Activated CD8-positive, alpha-beta memory T cell treated with anti-CD3 and anti-CD28 coated beads, Interleukin-2, amount 10 ng/mL, durations not matched to agents 7 days and 5 days (primary cell): ENCODE results near the gene IL23R. TPM values are rescaled to one million over a fixed set of nuclear protein-coding genes. Genes with fewer than 3 reads are reported as not detected.

ENCODE experiments used
- ATAC-seq: fragments of 150-1000 bp; cut with Tn5 transposase; one replicate; pipeline ENCODE4 v1.10.0; 2021; ENCODE audit warnings: moderate library complexity
- CTCF ChIA-PET: fragments of 350-600 bp; sonication (Branson Sonifier 250); formaldehyde crosslinking; loops from one replicate; lab custom pipeline; 2021; ENCODE audit warnings: antibody characterized with exemption; lab: Charles Lee
- DNase-seq: peaks from one replicate; pipeline ENCODE4 v3.0.0-alpha.2; 2020
- H3K27ac Mint-ChIP-seq: one replicate; pipeline ENCODE4 v1.8.0; 2021; ENCODE audit warnings: mild to moderate bottlenecking, mixed read lengths
- H3K27me3 Mint-ChIP-seq: one replicate; pipeline ENCODE4 v1.8.0; 2021; ENCODE audit warnings: mixed read lengths
- H3K36me3 Mint-ChIP-seq: one replicate; pipeline ENCODE4 v1.8.0; 2021; ENCODE audit warnings: mild to moderate bottlenecking, mixed read lengths
- H3K4me1 Mint-ChIP-seq: one replicate; pipeline ENCODE4 v1.8.0; 2021; ENCODE audit warnings: mixed read lengths
- H3K4me3 Mint-ChIP-seq: one replicate; pipeline ENCODE4 v1.8.0; 2021; ENCODE audit warnings: mild to moderate bottlenecking, moderate library complexity, mixed read lengths
- H3K9me3 Mint-ChIP-seq: one replicate; pipeline ENCODE4 v1.8.0; 2022; ENCODE audit warnings: low read depth, mixed read lengths
- total RNA-seq, 2 experiments: library from RNA; stranded (reverse); gene quantifications; one replicate each; pipeline ENCODE4 v1.2.3, GENCODE V29; 2021

IL23R gene
- total RNA-seq, 2 experiments from 2014 or later = 0.53 to 2.2 TPM

DNA sequence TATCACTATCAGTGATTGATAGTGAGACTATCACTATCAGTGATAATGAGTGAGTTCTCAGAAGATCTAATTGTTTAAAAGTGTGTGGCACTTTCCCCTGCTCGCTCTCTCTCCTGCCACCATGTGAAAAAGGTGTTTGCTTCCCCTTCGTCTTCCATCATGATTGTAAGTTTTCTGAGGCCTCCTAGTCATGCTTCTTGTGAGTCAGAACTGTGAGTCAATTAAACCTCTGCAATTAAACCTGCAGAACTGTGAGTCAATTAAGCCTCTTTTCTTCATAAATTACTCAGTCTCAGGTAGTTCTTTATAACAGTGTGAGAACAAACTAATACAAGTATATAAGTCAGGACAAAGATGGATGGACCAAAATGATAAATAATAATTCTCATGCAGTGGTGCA, 7.0 kb upstream of the IL23R start:
- no peak overlapping the region for H3K27ac Mint-ChIP-seq
- ATAC-seq (no peak), DNase-seq (no peak)
- H3K4me3 Mint-ChIP-seq = no peak overlapping the region
- peaks cover 23% of the 10 kb centered on the region for H3K4me1 Mint-ChIP-seq
- H3K9me3 Mint-ChIP-seq = no peaks in the 10 kb centered on the region
- peaks cover 26% of the 10 kb centered on the region for H3K27me3 Mint-ChIP-seq
- H3K36me3 Mint-ChIP-seq = peaks cover 3% of the 10 kb centered on the region
- CTCF ChIA-PET = no interaction called here

DNA sequence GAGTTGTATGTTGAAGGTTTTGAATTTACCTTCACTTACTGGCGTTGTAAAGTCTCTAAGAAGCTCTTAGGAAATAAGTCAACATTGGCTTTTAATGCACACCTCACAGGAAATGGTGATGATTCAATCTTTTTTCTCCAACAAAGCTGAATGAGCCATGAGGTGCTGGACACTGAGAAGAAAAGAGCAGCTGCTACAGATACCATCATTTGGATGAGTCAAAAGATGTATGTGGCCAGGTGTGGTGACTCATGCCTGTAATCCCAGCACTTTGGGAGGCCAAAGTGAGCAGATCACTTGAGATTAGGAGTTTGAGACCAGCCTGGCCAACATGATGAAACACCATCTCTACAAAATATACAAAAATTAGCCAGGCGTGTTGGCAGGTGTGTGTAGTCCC, 3.3 kb upstream of the IL23R start:
- ATAC-seq (peak; percentile 94), DNase-seq (peak; percentile 82)
- Mint-ChIP-seq H3K36me3 (peaks cover 12% of the 10 kb centered on the region), H3K9me3 (peaks cover 8% of the 10 kb centered on the region), H3K27me3 (peaks cover 12% of the 10 kb centered on the region), H3K4me1 (peaks cover 40% of the 10 kb centered on the region), H3K27ac (peak overlapping the region; percentile 71), H3K4me3 (no peak overlapping the region)
- CTCF ChIA-PET = interaction anchor here (1.0 to 4.0 kb wide), 8 partner anchors 9 to 337 kb away, joined by 3 to 22 read pairs (median 4); no protein-coding TSS in a partner anchor

DNA sequence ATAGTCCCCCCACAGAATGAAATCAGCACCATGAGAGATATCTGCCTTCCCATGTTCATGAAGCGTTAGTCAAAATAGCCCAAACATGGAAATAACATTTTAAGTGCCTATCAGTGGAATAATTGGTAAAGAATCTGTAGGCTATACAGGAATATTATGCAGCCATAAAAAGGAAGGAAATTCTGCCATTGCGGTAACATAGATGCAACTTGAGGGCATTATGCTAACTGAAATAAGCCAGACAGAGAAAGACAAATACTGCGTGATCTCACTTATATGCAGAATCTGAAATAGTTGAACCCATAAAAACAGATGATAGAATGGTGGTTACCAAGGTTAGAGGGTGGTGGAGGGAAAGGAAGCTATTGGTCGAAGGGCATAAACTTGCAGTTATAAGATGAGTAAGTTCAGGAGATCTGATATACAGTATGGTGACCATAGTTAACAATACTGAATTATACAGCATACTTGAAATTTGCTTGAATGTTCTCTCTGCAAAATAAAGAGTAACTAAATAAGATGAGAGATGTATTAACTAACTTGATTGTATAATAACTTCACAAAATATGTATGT, 699 bp upstream of the IL23R start:
- peaks cover 11% of the 10 kb centered on the region for H3K36me3 Mint-ChIP-seq
- DNase-seq (no peak), ATAC-seq (no peak)
- peaks cover 40% of the 10 kb centered on the region for H3K4me1 Mint-ChIP-seq
- H3K27ac Mint-ChIP-seq = peak overlapping the region; percentile 24
- H3K27me3 Mint-ChIP-seq = peaks cover 16% of the 10 kb centered on the region
- H3K9me3 Mint-ChIP-seq = peaks cover 8% of the 10 kb centered on the region
- no peak overlapping the region for H3K4me3 Mint-ChIP-seq
- CTCF ChIA-PET = interaction anchor here (1.3 to 3.1 kb wide), 3 partner anchors 44 to 47 kb away, joined by 3 to 21 read pairs (median 12); no protein-coding TSS in a partner anchor

DNA sequence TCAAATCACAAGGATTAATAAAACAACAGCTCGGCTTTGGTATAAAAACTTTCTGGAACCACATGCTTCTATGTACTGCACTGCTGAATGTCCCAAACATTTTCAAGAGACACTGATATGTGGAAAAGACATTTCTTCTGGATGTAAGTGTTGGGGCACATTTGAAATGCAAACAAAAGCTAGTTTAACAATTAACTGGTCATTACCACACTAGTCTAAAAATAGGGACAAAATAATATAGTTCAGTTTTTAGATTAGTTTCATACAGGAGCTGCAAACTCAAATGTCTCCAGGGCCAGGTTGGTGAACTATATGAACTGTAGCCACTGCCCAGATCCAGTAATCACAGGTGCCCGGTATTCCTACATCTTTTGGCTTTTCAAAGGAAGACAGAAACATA, 3.2 kb downstream of the IL23R start:
- CTCF ChIA-PET = interaction anchor here (1.3 to 4.3 kb wide), 3 partner anchors 20 to 42 kb away, joined by 3 to 15 read pairs (median 3); no protein-coding TSS in a partner anchor
- peaks cover 23% of the 10 kb centered on the region for H3K27me3 Mint-ChIP-seq
- H3K4me3 Mint-ChIP-seq = no peak overlapping the region
- peaks cover 49% of the 10 kb centered on the region for H3K4me1 Mint-ChIP-seq
- peaks cover 11% of the 10 kb centered on the region for H3K36me3 Mint-ChIP-seq
- ATAC-seq (no peak), DNase-seq (no peak)
- H3K27ac Mint-ChIP-seq = no peak overlapping the region
- H3K9me3 Mint-ChIP-seq = peaks cover 8% of the 10 kb centered on the region

DNA sequence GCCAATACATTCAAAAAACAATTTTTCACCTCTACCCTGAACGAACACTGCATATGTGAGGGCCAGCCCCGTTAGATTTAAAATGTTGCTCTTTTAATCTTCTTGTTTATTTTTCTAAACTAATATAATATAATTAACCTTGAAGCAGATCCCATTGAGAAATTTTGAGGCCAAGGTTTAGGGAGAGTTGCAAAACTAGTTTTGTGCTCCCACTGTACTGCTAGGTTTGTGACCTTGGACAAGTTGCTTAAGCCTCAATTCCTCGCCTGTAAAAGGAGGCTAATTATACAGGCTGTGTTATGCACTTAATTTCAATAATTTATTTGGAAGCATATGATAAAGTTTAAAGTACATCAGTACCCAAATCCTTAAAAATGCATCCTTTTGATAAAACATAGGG, 3.7 kb downstream of the IL23R start:
- CTCF ChIA-PET = interaction anchor here (1.0 to 4.3 kb wide), 5 partner anchors 20 to 44 kb away, joined by 3 to 15 read pairs (median 5); no protein-coding TSS in a partner anchor
- H3K36me3 Mint-ChIP-seq = peaks cover 11% of the 10 kb centered on the region
- H3K27ac Mint-ChIP-seq = no peak overlapping the region
- no peak overlapping the region for H3K4me3 Mint-ChIP-seq
- H3K27me3 Mint-ChIP-seq = peaks cover 23% of the 10 kb centered on the region
- DNase-seq = no peak
- ATAC-seq = no peak
- H3K9me3 Mint-ChIP-seq = peaks cover 5% of the 10 kb centered on the region
- H3K4me1 Mint-ChIP-seq = peaks cover 48% of the 10 kb centered on the region

DNA sequence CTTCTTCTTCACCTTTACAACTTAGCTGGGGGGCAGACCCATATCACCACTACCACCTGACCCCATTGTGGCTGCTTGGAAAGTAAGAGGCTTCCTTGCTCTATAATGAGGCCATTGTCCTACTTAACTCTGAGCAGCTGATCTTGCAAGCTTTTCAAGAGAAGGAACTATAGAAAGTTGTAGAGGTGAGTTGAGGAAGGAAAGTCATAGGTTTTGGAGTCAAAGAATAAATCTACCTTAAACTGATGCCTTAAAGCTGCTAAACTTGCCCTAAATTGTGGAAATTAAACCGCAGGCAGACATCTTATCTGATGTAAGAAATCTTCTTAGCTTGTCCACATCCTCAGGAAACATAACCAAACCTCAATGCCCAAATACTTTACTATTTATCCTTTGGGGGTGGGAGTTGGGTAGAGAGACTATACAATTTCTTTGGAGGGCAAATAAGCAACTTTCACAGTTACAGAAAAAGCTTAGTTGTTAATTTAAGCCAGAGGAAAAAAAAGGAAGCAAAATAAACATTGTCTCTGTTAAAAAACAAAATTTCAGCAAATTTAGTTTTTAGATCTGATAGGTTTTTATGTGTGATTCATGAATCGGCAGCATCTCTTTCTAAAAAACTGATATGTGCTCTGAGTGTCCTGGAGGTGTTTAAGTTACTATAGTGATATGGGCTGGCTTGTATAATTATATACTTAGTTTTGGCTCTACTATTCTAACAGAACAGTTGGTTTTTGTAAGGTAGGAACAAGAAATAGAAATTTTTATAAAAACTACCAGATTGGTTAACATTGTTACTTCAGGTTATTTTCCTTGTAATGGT, 4.7 kb downstream of the IL23R start:
- Mint-ChIP-seq H3K36me3 (peaks cover 7% of the 10 kb centered on the region), H3K4me1 (peaks cover 48% of the 10 kb centered on the region), H3K27me3 (peaks cover 24% of the 10 kb centered on the region), H3K9me3 (no peaks in the 10 kb centered on the region), H3K4me3 (peak overlapping the region; percentile 28), H3K27ac (peak overlapping the region; percentile 80)
- ATAC-seq (peak; percentile 47), DNase-seq (peak; percentile 74)
- CTCF ChIA-PET = interaction anchor here (1.0 to 4.3 kb wide), 5 partner anchors 21 to 43 kb away, joined by 3 to 15 read pairs (median 6); no protein-coding TSS in a partner anchor

DNA sequence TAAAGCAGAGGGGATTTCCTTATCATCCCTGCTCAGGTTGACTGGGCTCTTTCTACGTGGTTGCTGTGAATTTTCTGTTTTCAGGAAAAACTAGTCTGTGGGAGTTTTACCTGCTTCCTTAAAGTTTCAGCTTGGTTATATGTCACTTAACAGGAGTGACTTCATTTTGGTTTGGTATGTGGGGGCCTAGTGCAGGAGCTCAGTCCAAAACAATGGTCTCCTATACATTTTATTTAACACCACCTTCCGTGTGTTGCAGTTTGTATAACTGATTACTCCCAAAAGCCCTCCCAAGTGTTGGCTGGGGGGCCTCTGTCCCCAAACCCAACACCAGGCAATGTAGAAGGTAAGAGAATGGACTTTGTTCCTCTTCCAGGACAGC, 5.3 kb downstream of the IL23R start:
- Mint-ChIP-seq H3K9me3 (no peaks in the 10 kb centered on the region), H3K4me1 (peaks cover 43% of the 10 kb centered on the region), H3K36me3 (peaks cover 10% of the 10 kb centered on the region), H3K4me3 (peak overlapping the region; percentile 4), H3K27me3 (peaks cover 22% of the 10 kb centered on the region), H3K27ac (peak overlapping the region; percentile 80)
- DNase-seq (no peak), ATAC-seq (peak; percentile 11)
- CTCF ChIA-PET = interaction anchor here (1.0 to 4.3 kb wide), 5 partner anchors 9 to 42 kb away, joined by 3 to 15 read pairs (median 6); no protein-coding TSS in a partner anchor

DNA sequence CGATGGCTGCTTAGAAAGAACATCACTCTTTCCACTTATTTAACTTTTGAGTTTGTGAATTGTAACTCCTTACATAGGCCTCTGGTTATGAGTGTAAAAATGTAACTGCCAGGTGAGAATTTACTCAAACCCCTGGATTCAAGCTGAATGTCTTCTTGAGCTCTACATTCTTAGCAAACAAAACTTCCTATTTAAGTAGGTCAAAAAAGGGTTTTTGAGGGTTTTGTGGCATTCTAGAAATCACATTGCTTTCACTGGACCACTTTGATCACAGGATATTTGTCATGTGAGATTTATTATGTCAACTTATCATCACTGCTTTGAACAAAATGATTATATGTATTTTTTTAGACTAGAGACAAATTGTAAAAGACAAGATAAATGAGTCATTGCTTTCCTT, 5.7 kb downstream of the IL23R start:
- H3K4me1 Mint-ChIP-seq = peaks cover 43% of the 10 kb centered on the region

DNA sequence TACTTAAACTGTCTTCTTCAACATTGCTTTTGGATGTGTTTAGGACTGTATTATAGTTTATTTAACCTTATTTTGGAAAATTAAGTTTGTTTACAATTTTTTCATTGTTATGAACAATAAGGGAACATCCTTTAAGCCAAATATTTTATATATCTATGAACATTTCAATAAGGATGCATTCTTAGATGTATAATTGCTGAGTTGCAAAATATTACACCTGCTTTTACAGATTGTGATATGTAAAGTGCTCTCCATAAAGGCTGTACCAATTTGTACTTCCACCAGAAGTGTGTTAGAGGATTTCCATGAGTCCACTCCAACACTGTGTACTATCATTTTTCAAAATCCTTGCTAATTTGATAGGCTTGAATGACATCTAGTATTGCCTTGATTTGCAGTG, 7.7 kb downstream of the IL23R start:
- CTCF ChIA-PET = no interaction called here
- Mint-ChIP-seq H3K9me3 (no peaks in the 10 kb centered on the region), H3K4me3 (no peak overlapping the region), H3K27ac (no peak overlapping the region), H3K36me3 (peaks cover 14% of the 10 kb centered on the region), H3K4me1 (peaks cover 43% of the 10 kb centered on the region), H3K27me3 (peaks cover 23% of the 10 kb centered on the region)
- DNase-seq (no peak), ATAC-seq (no peak)

More for the DNA sequence above, 5.7 kb downstream of the IL23R start:
- DNase-seq (no peak), ATAC-seq (peak; percentile 54)
- CTCF ChIA-PET = interaction anchor here (1.0 to 4.3 kb wide), 5 partner anchors 9 to 42 kb away, joined by 3 to 15 read pairs (median 6); no protein-coding TSS in a partner anchor
- H3K36me3 Mint-ChIP-seq = peaks cover 12% of the 10 kb centered on the region
- peak overlapping the region; percentile 4 for H3K4me3 Mint-ChIP-seq
- H3K9me3 Mint-ChIP-seq = no peaks in the 10 kb centered on the region
- H3K27ac Mint-ChIP-seq = peak overlapping the region; percentile 80
- H3K27me3 Mint-ChIP-seq = peaks cover 22% of the 10 kb centered on the region

DNA sequence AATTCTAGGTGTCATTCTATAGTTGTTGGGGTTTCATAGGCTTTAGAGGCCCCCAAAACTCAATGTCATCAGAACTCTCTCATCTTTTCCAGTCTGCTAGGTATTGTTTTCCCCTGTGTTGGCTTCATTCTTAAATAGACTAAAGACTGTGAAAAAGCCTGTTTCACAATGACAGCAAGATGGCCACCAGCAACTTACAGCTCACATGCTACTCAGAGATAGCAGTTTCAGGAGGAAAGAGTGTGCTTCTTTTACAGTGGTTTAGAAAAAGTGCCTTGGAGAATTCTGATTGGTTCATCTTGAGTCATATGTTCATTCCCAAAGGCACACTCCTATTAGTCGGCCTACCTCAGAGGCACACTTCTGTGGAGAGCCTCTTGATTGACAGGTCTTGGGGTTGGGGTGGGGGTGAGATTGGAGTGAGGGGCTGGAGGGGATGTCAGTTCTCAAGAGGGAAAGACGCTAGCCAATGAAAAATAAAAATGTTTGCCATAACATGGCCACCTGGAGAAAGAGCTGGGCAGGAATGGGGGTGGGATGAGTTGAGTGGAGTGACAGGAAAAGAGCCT, 8.5 kb downstream of the IL23R start:
- H3K27ac Mint-ChIP-seq = no peak overlapping the region

DNA sequence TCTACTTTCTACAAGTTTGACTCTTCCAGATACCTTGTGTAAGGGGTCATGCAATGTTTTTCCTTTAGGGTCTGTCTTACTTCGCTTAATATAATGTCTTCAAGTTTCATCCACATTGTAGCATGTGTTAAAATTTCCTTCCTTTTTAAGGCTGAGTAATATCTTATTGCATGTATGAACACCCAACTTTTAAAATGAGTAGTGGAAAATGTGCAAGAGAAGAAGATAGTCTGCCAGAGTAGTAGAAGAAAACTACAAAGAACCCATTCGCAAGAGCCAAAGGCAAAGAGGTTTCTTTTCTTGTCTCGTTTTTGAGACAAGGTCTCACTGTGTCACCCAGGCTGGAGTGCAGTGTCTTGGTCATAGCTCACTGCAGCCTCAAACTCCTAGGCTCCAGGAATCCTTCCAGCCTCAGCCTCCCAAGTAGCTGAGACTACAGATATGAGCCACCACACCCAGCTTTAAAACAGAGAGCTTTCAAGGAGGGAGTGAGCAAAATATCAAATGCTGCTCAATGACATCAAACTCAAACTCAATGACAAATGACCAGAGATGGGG, 9.4 kb downstream of the IL23R start:
- no peak for ATAC-seq
- Mint-ChIP-seq H3K27me3 (peaks cover 30% of the 10 kb centered on the region), H3K4me3 (no peak overlapping the region), H3K9me3 (no peaks in the 10 kb centered on the region), H3K27ac (no peak overlapping the region), H3K36me3 (peaks cover 18% of the 10 kb centered on the region), H3K4me1 (peaks cover 41% of the 10 kb centered on the region)
- DNase-seq = no peak
- CTCF ChIA-PET = interaction anchor here (1.1 kb wide), 1 partner anchor 15 kb away, joined by 4 read pairs; no protein-coding TSS in a partner anchor

More for the DNA sequence above, 8.5 kb downstream of the IL23R start:
- H3K4me3 Mint-ChIP-seq = no peak overlapping the region
- H3K9me3 Mint-ChIP-seq = no peaks in the 10 kb centered on the region
- DNase-seq = no peak
- peaks cover 42% of the 10 kb centered on the region for H3K4me1 Mint-ChIP-seq
- peaks cover 17% of the 10 kb centered on the region for H3K36me3 Mint-ChIP-seq
- ATAC-seq = peak; percentile 11
- CTCF ChIA-PET = interaction anchor here (1.1 kb wide), 1 partner anchor 15 kb away, joined by 4 read pairs; no protein-coding TSS in a partner anchor
- peaks cover 27% of the 10 kb centered on the region for H3K27me3 Mint-ChIP-seq

DNA sequence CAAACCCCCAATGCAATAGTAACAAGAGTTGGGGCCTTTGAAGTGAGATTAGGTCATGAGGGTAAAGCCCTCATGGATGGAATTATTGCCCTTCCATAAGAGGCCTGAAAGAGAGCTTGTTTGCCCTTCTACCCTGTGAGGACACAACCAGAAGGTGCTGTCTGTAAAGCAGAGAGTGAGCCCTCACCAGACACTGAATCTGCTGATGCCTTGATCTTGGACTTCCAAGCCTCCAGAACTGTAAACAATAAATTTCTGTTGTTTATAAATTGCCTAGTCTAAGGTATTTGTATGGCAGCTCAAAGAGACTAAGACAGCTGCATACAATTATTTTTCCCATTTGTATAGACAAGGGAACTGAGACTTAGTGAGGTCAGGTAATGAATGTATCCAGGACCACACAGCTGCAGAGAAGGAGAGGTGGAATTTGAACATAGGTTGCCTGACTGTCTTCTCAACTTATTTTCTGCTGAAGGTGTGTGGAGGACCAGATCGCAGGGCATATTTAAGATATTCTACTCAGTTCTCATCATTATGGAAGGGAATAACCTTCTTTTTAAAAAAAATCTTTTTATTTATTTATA, 18.7 kb downstream of the IL23R start:
- no peak for ATAC-seq
- Mint-ChIP-seq H3K4me1 (peaks cover 3% of the 10 kb centered on the region), H3K27ac (no peak overlapping the region), H3K27me3 (peaks cover 14% of the 10 kb centered on the region), H3K9me3 (no peaks in the 10 kb centered on the region), H3K36me3 (peaks cover 4% of the 10 kb centered on the region), H3K4me3 (no peak overlapping the region)
- no peak for DNase-seq
- CTCF ChIA-PET = interaction anchor here (0.8 to 1.8 kb wide), 2 partner anchors 21 to 36 kb away, joined by 3 to 4 read pairs; no protein-coding TSS in a partner anchor
